H1 (cell line): ENCODE data around the gene C12orf75. TPM values are rescaled to one million over a fixed set of nuclear protein-coding genes. Genes with fewer than 3 reads are reported as not detected.

Experiments used
- CTCF ChIA-PET: fragments of 300-600 bp; sonication (Branson Sonifier 250); formaldehyde crosslinking; loops from one replicate; lab custom pipeline; 2021; ENCODE audit not compliant: partially characterized antibody; lab: Charles Lee
- POLR2A ChIA-PET: fragments of 300-600 bp; sonication (Branson Sonifier 250); formaldehyde crosslinking; loops from one replicate; lab custom pipeline; 2021; ENCODE audit warnings: inconsistent platforms; ENCODE audit not compliant: partially characterized antibody; lab: Charles Lee
- DNase-seq, 2 experiments: peaks; one replicate each; pipeline versions ENCODE4 v3.0.0 to v3.0.0-alpha.2; 2010 to 2022; ENCODE audit warnings: low spot score in 2 of 2, low read depth in 1 of 2, mixed read lengths in 1 of 2
- FAIRE-seq: peaks from 2 replicates; lab custom pipeline; 2011; peaks lifted over from hg19 to GRCh38; lab: Jason Lieb, UNC
- H2AFZ ChIP-seq: 2 replicates; pipeline ENCODE4 v1.8.1; 2012; ENCODE audit warnings: low read length, inconsistent platforms
- H2AK5ac ChIP-seq: 2 replicates; pipeline ENCODE4 v1.6.1; 2013; ENCODE audit warnings: low read depth, low read length
- H2BK120ac ChIP-seq: replicated peaks from 2 replicates; pipeline ENCODE3; 2013; ENCODE audit warnings: low read depth, low read length, inconsistent platforms
- H2BK12ac ChIP-seq: 2 replicates; pipeline ENCODE4 v1.6.1; 2013; ENCODE audit warnings: low read depth, low read length
- H2BK15ac ChIP-seq: 2 replicates; pipeline ENCODE4 v1.6.1; 2013; ENCODE audit warnings: low read length
- H2BK20ac ChIP-seq: 2 replicates; pipeline ENCODE4 v1.6.1; 2013; ENCODE audit warnings: low read length
- H2BK5ac ChIP-seq: 2 replicates; pipeline ENCODE4 v1.6.1; 2013; ENCODE audit warnings: low read depth, low read length
- H3K14ac ChIP-seq: 2 replicates; pipeline ENCODE4 v1.6.1; 2013; ENCODE audit warnings: inconsistent platforms; ENCODE audit not compliant: insufficient read length
- H3K18ac ChIP-seq: 2 replicates; pipeline ENCODE4 v1.6.1; 2013; ENCODE audit warnings: low read length; ENCODE audit errors: extremely low read depth
- H3K23ac ChIP-seq: 2 replicates; pipeline ENCODE4 v1.6.1; 2013; ENCODE audit warnings: inconsistent platforms; ENCODE audit not compliant: insufficient read length
- H3K23me2 ChIP-seq: 2 replicates; pipeline ENCODE4 v1.6.1; 2013; ENCODE audit warnings: low read depth, low read length
- H3K27ac ChIP-seq: 2 replicates; pipeline ENCODE4 v1.6.1; 2011; ENCODE audit warnings: low read depth, low read length, inconsistent platforms
- H3K27me3 ChIP-seq, 4 experiments: replicated peaks in 1 of 4; 1 replicate in 1 of 4; 2 replicates in 3 of 4; pipeline versions ENCODE4 v1.6.1 to v1.8.1; 2011 to 2013; ENCODE audit warnings: low read length in 3 of 4, mild to moderate bottlenecking in 3 of 4, inconsistent platforms in 2 of 4, mixed read lengths in 2 of 4, moderate library complexity in 1 of 4; ENCODE audit not compliant: control insufficient read depth in 3 of 4, insufficient read depth in 3 of 4; ENCODE audit errors: extremely low read depth in 1 of 4
- H3K36me3 ChIP-seq, 4 experiments: 2 replicates each; pipeline versions ENCODE4 v1.6.1 to v1.8.1; 2011 to 2013; ENCODE audit warnings: mild to moderate bottlenecking in 4 of 4, low read length in 3 of 4, moderate library complexity in 2 of 4, control low read depth in 1 of 4, inconsistent platforms in 1 of 4; ENCODE audit not compliant: insufficient read depth in 4 of 4, control insufficient read depth in 2 of 4
- H3K4ac ChIP-seq: replicated peaks from 2 replicates; pipeline ENCODE3; 2013; ENCODE audit warnings: low read length, low read depth, mixed read lengths, inconsistent platforms; ENCODE audit not compliant: insufficient read length
- H3K4me1 ChIP-seq, 4 experiments: replicated peaks in 1 of 4; 1 replicate in 1 of 4; 2 replicates in 3 of 4; pipeline versions ENCODE4 v1.6.1 to v1.8.1; 2011 to 2013; ENCODE audit warnings: low read length in 3 of 4, inconsistent platforms in 2 of 4, mixed read lengths in 1 of 4; ENCODE audit not compliant: insufficient read depth in 4 of 4, control insufficient read depth in 3 of 4
- H3K4me2 ChIP-seq, 2 experiments: 2 replicates each; pipeline versions ENCODE4 v1.6.1 to v1.8.1; 2011 to 2013; ENCODE audit warnings: low read depth in 2 of 2, low read length in 2 of 2, control low read depth in 1 of 2, inconsistent platforms in 1 of 2, mild to moderate bottlenecking in 1 of 2; ENCODE audit not compliant: insufficient read depth in 1 of 2
- H3K4me3 ChIP-seq, 4 experiments: fragments of 200-600, 300-600 bp in 1 of 4; sonication (generic), shearing (Covaris generic), sonication (Bioruptor Twin) in 1 of 4; 2 replicates each; pipeline versions ENCODE4 v1.5.1 to v1.8.1; 2011 to 2016; ENCODE audit warnings: low read length in 4 of 4, low read depth in 3 of 4, control low read depth in 2 of 4, inconsistent platforms in 2 of 4, mild to moderate bottlenecking in 2 of 4, mixed read lengths in 1 of 4, moderate library complexity in 1 of 4; ENCODE audit not compliant: insufficient read depth in 2 of 4; ENCODE audit errors: extremely low read depth in 1 of 4
- H3K56ac ChIP-seq: replicated peaks from 2 replicates; pipeline ENCODE3; 2013; ENCODE audit warnings: low read depth, mild to moderate bottlenecking, mixed read lengths, low read length, inconsistent platforms; ENCODE audit not compliant: insufficient read length
- H3K79me1 ChIP-seq: 2 replicates; pipeline ENCODE4 v1.6.1; 2013; ENCODE audit warnings: low read depth, low read length, control low read depth
- H3K79me2 ChIP-seq, 2 experiments: 2 replicates each; pipeline versions ENCODE4 v1.6.1 to v1.8.1; 2012 to 2013; ENCODE audit warnings: low read length in 2 of 2, mild to moderate bottlenecking in 2 of 2, inconsistent platforms in 1 of 2; ENCODE audit not compliant: insufficient read depth in 2 of 2, control insufficient read depth in 1 of 2
- H3K9ac ChIP-seq, 4 experiments: replicated peaks in 1 of 4; 1 replicate in 1 of 4; 2 replicates in 3 of 4; pipeline versions ENCODE4 v1.6.1 to v1.8.1; 2011 to 2013; ENCODE audit warnings: low read depth in 3 of 4, low read length in 3 of 4, control low read depth in 2 of 4, mild to moderate bottlenecking in 2 of 4, moderate library complexity in 2 of 4, inconsistent platforms in 1 of 4; ENCODE audit errors: extremely low read depth in 1 of 4
- H3K9me3 ChIP-seq, 2 experiments: 2 replicates each; pipeline versions ENCODE4 v1.6.1 to v1.8.1; 2012 to 2013; ENCODE audit warnings: mild to moderate bottlenecking in 2 of 2, moderate library complexity in 2 of 2, control low read depth in 1 of 2, inconsistent platforms in 1 of 2, low read depth in 1 of 2, low read length in 1 of 2, mixed read lengths in 1 of 2; ENCODE audit not compliant: insufficient read depth in 2 of 2
- H4K20me1 ChIP-seq, 2 experiments: replicated peaks in 1 of 2; 2 replicates each; pipeline versions ENCODE3 to v1.8.1; 2011 to 2013; ENCODE audit warnings: inconsistent platforms in 2 of 2, low read length in 2 of 2, mild to moderate bottlenecking in 1 of 2; ENCODE audit not compliant: insufficient read depth in 2 of 2, control insufficient read depth in 1 of 2
- H4K5ac ChIP-seq: 2 replicates; pipeline ENCODE4 v1.6.1; 2013; ENCODE audit warnings: low read length, low read depth, mixed read lengths, inconsistent platforms; ENCODE audit not compliant: insufficient read length
- H4K8ac ChIP-seq: 2 replicates; pipeline ENCODE4 v1.8.0; 2013; ENCODE audit warnings: mild to moderate bottlenecking, moderate library complexity, low read length, inconsistent platforms; ENCODE audit not compliant: insufficient read depth; ENCODE audit errors: extremely low read depth
- H4K91ac ChIP-seq: replicated peaks from 2 replicates; pipeline ENCODE3; 2013; ENCODE audit warnings: low read length, mixed read lengths, inconsistent platforms; ENCODE audit not compliant: insufficient read length
- CTBP2 ChIP-seq: IDR thresholded peaks from 2 replicates; pipeline ENCODE4 v1.7.0; 2011; ENCODE audit warnings: borderline replicate concordance, mild to moderate bottlenecking, moderate library complexity, mixed read lengths, low read length; ENCODE audit not compliant: insufficient read depth, insufficient read length
- EZH2 ChIP-seq: fragments of 200-600 bp; sonication (generic); IDR thresholded peaks from 2 replicates; pipeline ENCODE4 v1.7.1; 2012; ENCODE audit warnings: low read depth, mild to moderate bottlenecking, moderate library complexity, low read length, inconsistent platforms; ENCODE audit not compliant: severe bottlenecking
- MAX ChIP-seq: IDR thresholded peaks from 2 replicates; pipeline ENCODE4 v1.6.1; 2012; ENCODE audit warnings: inconsistent platforms
- NRF1 ChIP-seq: IDR thresholded peaks from 2 replicates; pipeline ENCODE4 v1.6.1; 2011; ENCODE audit warnings: mild to moderate bottlenecking, low read depth, low read length, improper control_type of control experiment
- SIRT6 ChIP-seq: IDR thresholded peaks from one replicate; pipeline ENCODE4 v1.7.1; 2012; ENCODE audit warnings: low read length, inconsistent platforms
- WGBS, 2 experiments: shearing (Covaris generic) in 1 of 2; methylation state at CpG; one replicate each; pipeline versions ENCODE4 v1.1.6 to v1.1.7; 2013 to 2015; ENCODE audit warnings: low lambda C conversion rate in 2 of 2, mixed read lengths in 2 of 2, inconsistent platforms in 1 of 2, low coverage in 1 of 2, missing lambda C conversion rate in 1 of 2; ENCODE audit not compliant: insufficient replicate concordance in 2 of 2, insufficient coverage in 1 of 2, insufficient read length in 1 of 2; ENCODE audit errors: extremely low coverage in 1 of 2, missing lambda C conversion rate in 1 of 2; 5-methylcytosine and 5-hydroxymethylcytosine counted together
- polyA plus RNA-seq, 7 experiments: library from polyadenylated mRNA; depleted of rRNA in 3 of 7; stranded (reverse) in 5 of 7; unstranded in 2 of 7; fragments of >200 nt in 5 of 7; fragments of 200-250 nt in 2 of 7; gene quantifications; 1 replicate in 5 of 7; 2 replicates in 1 of 7; 4 replicates in 1 of 7; pipeline versions ENCODE4 v1.2.1 to v1.2.3, GENCODE V29; 2011 to 2013; ENCODE audit warnings: missing spikeins in 2 of 7, mixed read lengths in 2 of 7
- total RNA-seq: library from RNA; stranded (reverse); fragmentation: NEBNext Ultra II Directional; extraction: Animal tissue kit (Norgen Biotek cat#: 25700); gene quantifications from 2 replicates; pipeline ENCODE4 v1.2.1, GENCODE V29; 2021

C12orf75 gene
- total and polyA plus RNA-seq, 2 of the 8 experiments (the other 6 are each of a cell fraction or from before 2014, with no cell fraction given) = 26.4 to 41.2 TPM

DNA sequence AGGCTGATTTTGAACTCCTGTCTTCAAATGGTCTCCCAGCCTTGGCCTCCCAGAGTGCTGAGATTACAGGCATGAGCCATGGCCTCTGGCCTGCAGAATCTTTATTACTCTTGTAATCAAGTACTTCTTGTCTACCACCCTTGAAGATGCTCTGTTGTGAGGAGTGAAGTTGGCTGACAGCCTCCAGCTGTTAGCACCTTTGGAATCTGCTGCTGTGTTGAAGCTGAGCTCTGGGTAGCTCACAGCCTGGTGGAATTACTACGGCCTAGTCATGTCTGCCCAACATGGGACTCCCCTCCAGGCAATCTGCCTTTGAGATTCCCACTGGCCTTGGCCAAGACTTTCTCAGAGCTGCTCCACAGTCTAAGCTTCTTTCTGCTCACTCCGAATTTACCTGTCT lies 5.8 kb upstream of the C12orf75 start:
- Histone ChIP-seq H3K23ac (no peak overlapping the region), H2BK20ac (no peak overlapping the region), H3K4me3 (no peak overlapping the region), H3K9ac (no peak overlapping the region)
- TF ChIP-seq MAX = no peak
- no peak for TF ChIP-seq CTBP2
- TF ChIP-seq SIRT6 = no peak
- no peak for TF ChIP-seq EZH2
- TF ChIP-seq NRF1 = no peak
- TF ChIP-seq, all 59 proteins: peak for 0
- H3K23me2 ChIP-seq = no peaks in the 10 kb centered on the region
- no peak overlapping the region for H3K56ac ChIP-seq
- no peaks in the 10 kb centered on the region; a peak in 1 of 7 replicates for H3K27me3 ChIP-seq
- H3K36me3 ChIP-seq = no peaks in the 10 kb centered on the region
- no peak overlapping the region for H3K14ac ChIP-seq
- H2BK12ac ChIP-seq = no peak overlapping the region
- H4K91ac ChIP-seq = no peak overlapping the region
- H4K8ac ChIP-seq = no peak overlapping the region
- no peak overlapping the region for H3K4me2 ChIP-seq
- DNase-seq (no peak), FAIRE-seq (no peak)
- peaks cover 0 to under 1% (median 0%) of the 10 kb centered on the region in 4 experiments; a peak in 1 of 7 replicates for H3K4me1 ChIP-seq
- no peak overlapping the region for H2AK5ac ChIP-seq
- H3K79me2 ChIP-seq = no peaks in the 10 kb centered on the region
- no peak overlapping the region for H3K27ac ChIP-seq
- no peak overlapping the region for H2BK5ac ChIP-seq
- ChIA-PET CTCF (no interaction called here), POLR2A (interaction anchor here (0.7 kb wide), 1 partner anchor 93 kb away, joined by 3 read pairs; no protein-coding TSS in a partner anchor)
- H3K9me3 ChIP-seq = no peaks in the 10 kb centered on the region
- H3K79me1 ChIP-seq = no peaks in the 10 kb centered on the region
- no peak overlapping the region; the same call in 1 of the 2 replicates for H2AFZ ChIP-seq
- H4K5ac ChIP-seq = no peak overlapping the region
- WGBS, 2 experiments = 100% methylated on average over 2 of the region's 2 CpGs; no CpG with 5 or more reads in 1 of the 2 experiments
- H4K20me1 ChIP-seq = no peaks in the 10 kb centered on the region
- H3K18ac ChIP-seq = no peak overlapping the region
- no peak overlapping the region for H2BK120ac ChIP-seq
- no peak overlapping the region for H3K4ac ChIP-seq
- no peak overlapping the region for H2BK15ac ChIP-seq
